Measurements from ENCODE around the gene CANT1.

Gene CANT1

DNA sequence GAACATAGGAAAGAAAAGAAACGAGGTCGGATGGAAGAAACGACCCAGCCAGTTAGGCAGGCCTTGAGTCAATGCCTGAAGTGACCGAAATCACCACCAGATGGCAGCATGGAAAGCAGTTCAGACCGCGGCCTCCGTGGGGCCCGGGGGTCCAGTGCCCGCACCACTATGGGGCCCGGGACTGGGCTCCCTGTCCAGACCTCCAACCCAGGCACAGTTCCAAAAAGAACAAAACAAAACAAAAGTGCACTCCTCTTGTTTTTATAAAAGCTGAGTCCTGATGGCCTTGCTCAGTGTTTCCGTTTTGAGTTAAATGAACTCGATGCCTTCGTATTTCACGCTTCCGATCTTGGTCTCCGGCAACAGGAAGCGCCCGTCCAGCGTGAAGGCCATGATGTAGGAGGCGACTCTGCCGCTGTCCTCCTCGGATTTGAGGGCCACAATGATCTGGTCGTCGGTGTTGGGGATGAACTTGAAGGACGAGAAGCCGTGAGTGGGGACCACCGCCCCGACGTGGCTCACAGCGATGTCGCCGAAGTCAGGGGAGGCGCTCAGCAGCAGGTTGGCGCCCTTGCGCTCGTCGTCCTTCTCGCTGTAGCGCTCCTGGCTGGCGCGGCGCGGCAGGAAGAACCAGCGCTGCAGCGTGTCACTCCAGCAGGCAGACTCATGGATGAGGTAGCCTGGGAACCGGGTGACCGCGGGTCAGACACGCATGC is 16.2 kb downstream of the CANT1 start:
- TF ChIP-seq, protein P1, sequence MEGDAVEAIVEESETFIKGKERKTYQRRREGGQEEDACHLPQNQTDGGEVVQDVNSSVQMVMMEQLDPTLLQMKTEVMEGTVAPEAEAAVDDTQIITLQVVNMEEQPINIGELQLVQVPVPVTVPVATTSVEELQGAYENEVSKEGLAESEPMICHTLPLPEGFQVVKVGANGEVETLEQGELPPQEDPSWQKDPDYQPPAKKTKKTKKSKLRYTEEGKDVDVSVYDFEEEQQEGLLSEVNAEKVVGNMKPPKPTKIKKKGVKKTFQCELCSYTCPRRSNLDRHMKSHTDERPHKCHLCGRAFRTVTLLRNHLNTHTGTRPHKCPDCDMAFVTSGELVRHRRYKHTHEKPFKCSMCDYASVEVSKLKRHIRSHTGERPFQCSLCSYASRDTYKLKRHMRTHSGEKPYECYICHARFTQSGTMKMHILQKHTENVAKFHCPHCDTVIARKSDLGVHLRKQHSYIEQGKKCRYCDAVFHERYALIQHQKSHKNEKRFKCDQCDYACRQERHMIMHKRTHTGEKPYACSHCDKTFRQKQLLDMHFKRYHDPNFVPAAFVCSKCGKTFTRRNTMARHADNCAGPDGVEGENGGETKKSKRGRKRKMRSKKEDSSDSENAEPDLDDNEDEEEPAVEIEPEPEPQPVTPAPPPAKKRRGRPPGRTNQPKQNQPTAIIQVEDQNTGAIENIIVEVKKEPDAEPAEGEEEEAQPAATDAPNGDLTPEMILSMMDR (IDR thresholded peaks at IDR 0.05; ENCODE audit: low read depth, low read length) = peak; percentile 64
- TF ChIP-seq EZH2phosphoT487 (IDR thresholded peaks at IDR 0.05; ENCODE audit: low read depth) = no peak
- no peak overlapping the region for H2AFZ ChIP-seq (ENCODE audit: low read depth, low read length)
- H3K79me2 ChIP-seq (ENCODE audit: low read length) = no peaks in the 10 kb centered on the region
- 0 out of 2 replicates have a peak, but pooled peaks cover under 1% of the 10 kb centered on the region for H4K20me1 ChIP-seq (ENCODE audit: insufficient read depth, low read length)
- H3K9ac ChIP-seq (ENCODE audit: low read length) = no peak overlapping the region
- no peak overlapping the region for H3K27ac ChIP-seq (ENCODE audit: low read length)
- no peak overlapping the region for H3K4me2 ChIP-seq (ENCODE audit: low read length)
- no peaks in the 10 kb centered on the region for H3K27me3 ChIP-seq (ENCODE audit: low read depth, low read length)
- H3K36me3 ChIP-seq (replicated peaks; ENCODE audit: low read depth, low read length) = peaks cover 39% of the 10 kb centered on the region
- no peaks in the 10 kb centered on the region for H3K4me1 ChIP-seq (ENCODE audit: low read length)
- H3K9me3 ChIP-seq (ENCODE audit: insufficient read depth, low read length) = no peaks in the 10 kb centered on the region
- H3K4me3 ChIP-seq (ENCODE audit: low read length) = no peak overlapping the region

DNA sequence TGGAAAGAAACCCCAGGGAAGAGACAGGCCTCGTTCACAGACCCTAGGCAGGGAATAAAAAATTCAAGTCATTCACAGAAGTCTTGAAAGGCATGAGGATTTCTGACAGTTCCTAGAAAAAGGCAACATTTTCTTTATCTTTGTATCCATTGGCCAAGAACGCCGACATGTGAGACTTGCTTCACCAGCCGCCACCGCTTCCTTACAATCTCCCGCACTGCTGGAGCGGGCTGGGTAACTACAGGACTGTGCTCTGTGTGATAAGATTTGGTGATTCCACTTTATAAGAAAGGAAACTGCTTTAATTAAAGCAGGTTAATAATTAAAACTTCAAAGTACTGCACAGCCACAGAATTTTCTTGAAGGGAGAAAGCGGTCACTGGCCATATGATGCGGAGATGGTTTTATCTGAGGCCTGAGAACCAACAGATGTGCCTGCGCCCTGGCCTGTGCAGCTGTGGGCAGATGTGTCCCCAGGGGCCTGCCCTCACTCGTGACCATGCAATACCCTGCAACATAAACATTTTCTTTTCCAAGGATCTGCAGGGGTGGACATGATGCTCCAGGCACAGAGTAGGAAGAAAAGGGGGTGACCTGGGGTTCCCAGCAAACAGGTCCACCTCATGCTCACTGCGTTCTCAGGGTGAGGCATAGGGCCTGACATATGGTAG is 16.9 kb downstream of the CANT1 start:
- TF ChIP-seq, protein P1 (IDR thresholded peaks at IDR 0.05; ENCODE audit: low read depth, low read length) = no peak
- TF ChIP-seq EZH2phosphoT487 (IDR thresholded peaks at IDR 0.05; ENCODE audit: low read depth) = no peak
- H3K27me3 ChIP-seq (ENCODE audit: low read depth, low read length) = no peaks in the 10 kb centered on the region
- H3K36me3 ChIP-seq (replicated peaks; ENCODE audit: low read depth, low read length) = peaks cover 39% of the 10 kb centered on the region
- H4K20me1 ChIP-seq (ENCODE audit: insufficient read depth, low read length) = no peaks in the 10 kb centered on the region
- H3K4me2 ChIP-seq (ENCODE audit: low read length) = no peak overlapping the region
- no peaks in the 10 kb centered on the region for H3K79me2 ChIP-seq (ENCODE audit: low read length)
- no peak overlapping the region for H3K9ac ChIP-seq (ENCODE audit: low read length)
- no peak overlapping the region for H2AFZ ChIP-seq (ENCODE audit: low read depth, low read length)
- H3K4me3 ChIP-seq (ENCODE audit: low read length) = no peak overlapping the region
- H3K27ac ChIP-seq (ENCODE audit: low read length) = no peak overlapping the region
- no peaks in the 10 kb centered on the region for H3K4me1 ChIP-seq (ENCODE audit: low read length)
- no peaks in the 10 kb centered on the region for H3K9me3 ChIP-seq (ENCODE audit: insufficient read depth, low read length)

DNA sequence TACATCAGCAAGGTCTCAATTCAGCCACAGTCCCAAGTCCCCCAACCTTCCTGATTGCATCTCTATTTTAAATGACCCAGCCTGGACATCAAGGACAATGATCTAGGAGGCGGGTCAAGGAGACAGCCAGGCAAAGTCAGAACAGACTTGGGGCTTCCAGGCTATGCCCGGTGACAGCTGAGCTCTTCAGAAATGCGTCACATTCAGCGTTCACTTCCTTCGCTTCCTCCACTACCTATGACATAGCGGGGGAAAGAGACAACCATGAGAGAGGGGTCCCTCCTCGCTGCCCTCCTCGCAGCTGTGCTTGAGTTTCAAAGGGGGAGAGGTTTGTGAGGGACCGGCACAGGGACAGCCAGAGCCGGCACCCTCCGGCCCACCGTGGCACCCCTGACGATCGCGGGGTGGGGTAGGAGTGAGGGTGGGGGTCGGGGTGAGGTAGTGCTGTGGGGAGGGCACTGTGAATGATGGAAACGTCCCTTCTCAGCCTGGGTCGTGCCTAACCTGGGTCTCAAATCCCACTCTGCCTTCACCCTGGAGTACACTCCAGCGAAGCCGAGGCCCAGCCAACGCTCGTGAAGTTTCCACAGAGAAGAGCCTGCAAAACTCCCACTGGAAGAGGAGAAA is 17.5 kb downstream of the CANT1 start:
- H3K4me3 ChIP-seq (ENCODE audit: low read length) = no peak overlapping the region
- no peaks in the 10 kb centered on the region for H3K4me1 ChIP-seq (ENCODE audit: low read length)
- H3K9me3 ChIP-seq (ENCODE audit: insufficient read depth, low read length) = no peaks in the 10 kb centered on the region
- H3K36me3 ChIP-seq (replicated peaks; ENCODE audit: low read depth, low read length) = peaks cover 39% of the 10 kb centered on the region
- H3K9ac ChIP-seq (ENCODE audit: low read length) = no peak overlapping the region
- no peaks in the 10 kb centered on the region for H3K27me3 ChIP-seq (ENCODE audit: low read depth, low read length)
- no peaks in the 10 kb centered on the region for H3K79me2 ChIP-seq (ENCODE audit: low read length)
- H3K27ac ChIP-seq (ENCODE audit: low read length) = no peak overlapping the region
- no peak for TF ChIP-seq EZH2phosphoT487 (IDR thresholded peaks at IDR 0.05; ENCODE audit: low read depth)
- TF ChIP-seq, protein P1 (IDR thresholded peaks at IDR 0.05; ENCODE audit: low read depth, low read length) = no peak
- no peaks in the 10 kb centered on the region for H4K20me1 ChIP-seq (ENCODE audit: insufficient read depth, low read length)
- no peak overlapping the region for H3K4me2 ChIP-seq (ENCODE audit: low read length)
- H2AFZ ChIP-seq (ENCODE audit: low read depth, low read length) = no peak overlapping the region

All from OCI-LY3 (cell line).